ENCODE results near the gene NFIB. TPM values are rescaled to one million over a fixed set of nuclear protein-coding genes. Genes with fewer than 3 reads are reported as not detected.

NFIB gene
- total RNA-seq, 1 experiment from 2014 or later: 3.6 TPM

- H3K9me2 ChIP-seq (replicated peaks; ENCODE audit: insufficient read depth, low read length): no peaks in the 10 kb centered on the region
- no peaks in the 10 kb centered on the region for H4K20me1 ChIP-seq (ENCODE audit: insufficient read depth, low read depth, low read length)
- H3K4me1 ChIP-seq (ENCODE audit: low read length): no peaks in the 10 kb centered on the region
- H3K9me3 ChIP-seq (ENCODE audit: low read length): no peaks in the 10 kb centered on the region
- no peak overlapping the region for H2AFZ ChIP-seq (ENCODE audit: low read length)
- DNase-seq: no peak
- no peaks in the 10 kb centered on the region for H3K79me2 ChIP-seq (ENCODE audit: low read length)
- H3K4me2 ChIP-seq (ENCODE audit: low read depth, low read length, poor library complexity, severe bottlenecking): no peak overlapping the region
- no peaks in the 10 kb centered on the region for H3K36me3 ChIP-seq (ENCODE audit: insufficient read depth, low read length)
- H3K4me3 ChIP-seq (ENCODE audit: low read length): no peak overlapping the region
- no peaks in the 10 kb centered on the region for H3K27me3 ChIP-seq (ENCODE audit: low read length)
- no peak overlapping the region for H3K27ac ChIP-seq (ENCODE audit: low read length)
- no peak overlapping the region for H3K9ac ChIP-seq (ENCODE audit: low read length)
Observed at GRCh38 chr9:14346811-14347405, 33.0 kb upstream of the NFIB start.

DNA sequence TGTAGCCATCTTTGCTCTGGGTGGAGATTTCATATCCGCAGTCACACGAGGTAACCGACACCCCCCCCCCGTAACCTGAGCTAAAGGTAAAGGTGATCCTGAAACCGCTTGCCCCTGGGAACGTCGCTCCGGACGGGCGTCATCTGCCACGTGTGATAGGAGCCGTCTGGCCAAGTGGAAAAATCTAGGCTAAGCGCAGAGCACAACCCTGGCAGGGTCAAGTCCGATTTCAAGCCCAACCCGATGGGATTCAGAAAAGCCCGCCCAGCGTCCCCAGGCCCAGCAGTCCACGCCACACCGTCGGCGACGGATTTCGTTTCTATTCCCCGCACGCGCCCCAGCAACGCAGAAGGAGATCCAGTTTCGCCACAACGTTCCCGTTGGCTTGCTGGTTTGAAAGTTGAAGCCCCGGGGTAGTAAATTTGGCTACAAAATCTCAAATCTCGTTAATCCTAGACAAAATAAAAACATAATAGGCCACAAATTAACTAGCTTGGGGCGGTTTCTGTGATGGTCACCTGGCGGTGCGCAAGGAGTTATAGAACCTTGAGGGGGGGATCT, 32.4 kb upstream of the NFIB start:
- Histone ChIP-seq H3K9ac (ENCODE audit: low read length) (no peak overlapping the region), H2AFZ (ENCODE audit: low read length) (no peak overlapping the region), H4K20me1 (ENCODE audit: insufficient read depth, low read depth, low read length) (no peaks in the 10 kb centered on the region), H3K27me3 (ENCODE audit: low read length) (0 out of 2 replicates have a peak, but pooled peaks cover under 1% of the 10 kb centered on the region), H3K4me1 (ENCODE audit: low read length) (no peaks in the 10 kb centered on the region), H3K9me2 (replicated peaks; ENCODE audit: insufficient read depth, low read length) (no peaks in the 10 kb centered on the region), H3K9me3 (ENCODE audit: low read length) (no peaks in the 10 kb centered on the region), H3K27ac (ENCODE audit: low read length) (no peak overlapping the region), H3K36me3 (ENCODE audit: insufficient read depth, low read length) (no peaks in the 10 kb centered on the region), H3K4me3 (ENCODE audit: low read length) (no peak overlapping the region), H3K4me2 (ENCODE audit: low read depth, low read length, poor library complexity, severe bottlenecking) (no peak overlapping the region), H3K79me2 (ENCODE audit: low read length) (no peaks in the 10 kb centered on the region)
- DNase-seq: no peak

GRCh38 chr9:14345354-14346230, 31.7 kb upstream of the NFIB start:
- H4K20me1 ChIP-seq (ENCODE audit: insufficient read depth, low read depth, low read length): no peaks in the 10 kb centered on the region
- H3K27me3 ChIP-seq (ENCODE audit: low read length): 0 out of 2 replicates have a peak, but pooled peaks cover 2% of the 10 kb centered on the region
- H3K9me2 ChIP-seq (replicated peaks; ENCODE audit: insufficient read depth, low read length): no peaks in the 10 kb centered on the region
- no peak overlapping the region for H3K9ac ChIP-seq (ENCODE audit: low read length)
- H3K4me1 ChIP-seq (ENCODE audit: low read length): no peaks in the 10 kb centered on the region
- no peak for DNase-seq
- no peaks in the 10 kb centered on the region for H3K36me3 ChIP-seq (ENCODE audit: insufficient read depth, low read length)
- H3K4me3 ChIP-seq (ENCODE audit: low read length): no peak overlapping the region
- no peak overlapping the region for H3K27ac ChIP-seq (ENCODE audit: low read length)
- no peaks in the 10 kb centered on the region for H3K79me2 ChIP-seq (ENCODE audit: low read length)
- no peaks in the 10 kb centered on the region for H3K9me3 ChIP-seq (ENCODE audit: low read length)
- H3K4me2 ChIP-seq (ENCODE audit: low read depth, low read length, poor library complexity, severe bottlenecking): no peak overlapping the region
- H2AFZ ChIP-seq (ENCODE audit: low read length): no peak overlapping the region

- Histone ChIP-seq H3K27me3 (ENCODE audit: low read length) (0 out of 2 replicates have a peak, but pooled peaks cover 2% of the 10 kb centered on the region), H3K36me3 (ENCODE audit: insufficient read depth, low read length) (no peaks in the 10 kb centered on the region), H3K4me2 (ENCODE audit: low read depth, low read length, poor library complexity, severe bottlenecking) (no peak overlapping the region), H3K27ac (ENCODE audit: low read length) (no peak overlapping the region), H2AFZ (ENCODE audit: low read length) (no peak overlapping the region), H3K79me2 (ENCODE audit: low read length) (no peaks in the 10 kb centered on the region), H3K9me3 (ENCODE audit: low read length) (no peaks in the 10 kb centered on the region), H3K9me2 (replicated peaks; ENCODE audit: insufficient read depth, low read length) (no peaks in the 10 kb centered on the region), H3K9ac (ENCODE audit: low read length) (no peak overlapping the region), H4K20me1 (ENCODE audit: insufficient read depth, low read depth, low read length) (no peaks in the 10 kb centered on the region), H3K4me1 (ENCODE audit: low read length) (no peaks in the 10 kb centered on the region), H3K4me3 (ENCODE audit: low read length) (no peak overlapping the region)
- no peak for DNase-seq
Observed at GRCh38 chr9:14344941-14345353, 31.0 kb upstream of the NFIB start.

GRCh38 chr9:14344053-14344524, 30.1 kb upstream of the NFIB start:
- no peaks in the 10 kb centered on the region for H3K79me2 ChIP-seq (ENCODE audit: low read length)
- no peaks in the 10 kb centered on the region for H3K9me2 ChIP-seq (replicated peaks; ENCODE audit: insufficient read depth, low read length)
- no peak overlapping the region for H3K9ac ChIP-seq (ENCODE audit: low read length)
- H3K27ac ChIP-seq (ENCODE audit: low read length): no peak overlapping the region
- H3K4me3 ChIP-seq (ENCODE audit: low read length): no peak overlapping the region
- 0 out of 2 replicates have a peak, but pooled peaks cover 2% of the 10 kb centered on the region for H3K27me3 ChIP-seq (ENCODE audit: low read length)
- no peak for DNase-seq
- H4K20me1 ChIP-seq (ENCODE audit: insufficient read depth, low read depth, low read length): no peaks in the 10 kb centered on the region
- no peak overlapping the region for H2AFZ ChIP-seq (ENCODE audit: low read length)
- no peak overlapping the region for H3K4me2 ChIP-seq (ENCODE audit: low read depth, low read length, poor library complexity, severe bottlenecking)
- no peaks in the 10 kb centered on the region for H3K4me1 ChIP-seq (ENCODE audit: low read length)
- no peaks in the 10 kb centered on the region for H3K9me3 ChIP-seq (ENCODE audit: low read length)
- H3K36me3 ChIP-seq (ENCODE audit: insufficient read depth, low read length): no peaks in the 10 kb centered on the region

DNA sequence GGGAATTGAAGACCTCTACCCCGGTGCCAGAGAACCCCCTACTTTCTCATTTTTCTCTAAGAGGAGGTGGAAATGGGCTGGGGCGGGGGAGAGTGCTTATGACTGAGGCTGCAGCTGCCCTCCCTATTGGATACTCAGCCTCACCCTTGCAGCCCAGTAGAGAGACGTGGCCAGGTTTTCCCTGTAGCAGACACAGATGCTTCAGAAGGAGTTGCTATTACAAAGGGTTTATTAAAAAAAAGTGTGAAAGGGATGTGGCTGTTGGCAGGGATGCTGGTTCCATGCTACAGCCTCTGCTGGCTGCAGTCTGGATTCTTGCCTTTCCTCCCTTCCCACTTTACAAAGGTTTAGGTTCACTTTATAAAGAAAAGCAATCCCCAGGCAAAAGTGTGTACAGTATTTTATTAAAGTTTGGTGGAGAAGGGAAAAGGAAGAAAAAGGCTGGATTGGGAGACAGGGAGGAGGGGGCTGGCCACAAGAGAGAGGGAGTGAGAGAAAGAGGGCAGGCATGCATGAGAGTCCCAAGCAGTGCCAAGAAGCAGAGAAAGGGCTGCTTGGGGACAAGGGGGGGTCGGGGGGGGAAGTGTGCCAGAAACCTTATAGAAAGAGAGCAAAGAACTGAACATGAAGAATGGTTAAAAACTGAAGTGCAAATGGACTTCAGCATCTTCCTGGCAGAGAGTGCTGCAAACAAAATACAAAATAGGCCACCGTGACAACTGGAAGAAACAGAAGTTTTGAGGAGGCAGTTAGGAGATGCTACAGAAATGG, 29.5 kb upstream of the NFIB start:
- Histone ChIP-seq H3K9me3 (ENCODE audit: low read length) (no peaks in the 10 kb centered on the region), H3K27me3 (ENCODE audit: low read length) (0 out of 2 replicates have a peak, but pooled peaks cover 2% of the 10 kb centered on the region)

GRCh38 chr9:14342736-14343135, 28.8 kb upstream of the NFIB start:
- H3K9me2 ChIP-seq (replicated peaks; ENCODE audit: insufficient read depth, low read length): no peaks in the 10 kb centered on the region
- H3K36me3 ChIP-seq (ENCODE audit: insufficient read depth, low read length): no peaks in the 10 kb centered on the region
- no peak overlapping the region for H3K4me3 ChIP-seq (ENCODE audit: low read length)
- 0 out of 2 replicates have a peak, but pooled peaks cover 2% of the 10 kb centered on the region for H3K27me3 ChIP-seq (ENCODE audit: low read length)
- H3K9ac ChIP-seq (ENCODE audit: low read length): no peak overlapping the region
- H2AFZ ChIP-seq (ENCODE audit: low read length): no peak overlapping the region
- H3K4me1 ChIP-seq (ENCODE audit: low read length): no peaks in the 10 kb centered on the region
- no peak for DNase-seq
- no peak overlapping the region for H3K27ac ChIP-seq (ENCODE audit: low read length)
- H3K4me2 ChIP-seq (ENCODE audit: low read depth, low read length, poor library complexity, severe bottlenecking): no peak overlapping the region
- no peaks in the 10 kb centered on the region for H3K79me2 ChIP-seq (ENCODE audit: low read length)
- H4K20me1 ChIP-seq (ENCODE audit: insufficient read depth, low read depth, low read length): no peaks in the 10 kb centered on the region
- H3K9me3 ChIP-seq (ENCODE audit: low read length): no peaks in the 10 kb centered on the region

More for the DNA sequence above, 29.5 kb upstream of the NFIB start:
- no peak for DNase-seq
- H3K79me2 ChIP-seq (ENCODE audit: low read length): no peaks in the 10 kb centered on the region
- no peak overlapping the region for H3K4me3 ChIP-seq (ENCODE audit: low read length)
- H3K36me3 ChIP-seq (ENCODE audit: insufficient read depth, low read length): no peaks in the 10 kb centered on the region
- H3K9ac ChIP-seq (ENCODE audit: low read length): no peak overlapping the region
- no peak overlapping the region for H3K4me2 ChIP-seq (ENCODE audit: low read depth, low read length, poor library complexity, severe bottlenecking)
- no peak overlapping the region for H2AFZ ChIP-seq (ENCODE audit: low read length)
- H4K20me1 ChIP-seq (ENCODE audit: insufficient read depth, low read depth, low read length): no peaks in the 10 kb centered on the region
- no peak overlapping the region for H3K27ac ChIP-seq (ENCODE audit: low read length)
- H3K9me2 ChIP-seq (replicated peaks; ENCODE audit: insufficient read depth, low read length): no peaks in the 10 kb centered on the region
- H3K4me1 ChIP-seq (ENCODE audit: low read length): no peaks in the 10 kb centered on the region
